ENCODE data around the gene ZNF764.
"Not testable (repeated sequence)": the region's sequence is repeated elsewhere in the genome, so short reads cannot be mapped to it uniquely, and the experiment has no call there.

The ZNF764 gene

DNA sequence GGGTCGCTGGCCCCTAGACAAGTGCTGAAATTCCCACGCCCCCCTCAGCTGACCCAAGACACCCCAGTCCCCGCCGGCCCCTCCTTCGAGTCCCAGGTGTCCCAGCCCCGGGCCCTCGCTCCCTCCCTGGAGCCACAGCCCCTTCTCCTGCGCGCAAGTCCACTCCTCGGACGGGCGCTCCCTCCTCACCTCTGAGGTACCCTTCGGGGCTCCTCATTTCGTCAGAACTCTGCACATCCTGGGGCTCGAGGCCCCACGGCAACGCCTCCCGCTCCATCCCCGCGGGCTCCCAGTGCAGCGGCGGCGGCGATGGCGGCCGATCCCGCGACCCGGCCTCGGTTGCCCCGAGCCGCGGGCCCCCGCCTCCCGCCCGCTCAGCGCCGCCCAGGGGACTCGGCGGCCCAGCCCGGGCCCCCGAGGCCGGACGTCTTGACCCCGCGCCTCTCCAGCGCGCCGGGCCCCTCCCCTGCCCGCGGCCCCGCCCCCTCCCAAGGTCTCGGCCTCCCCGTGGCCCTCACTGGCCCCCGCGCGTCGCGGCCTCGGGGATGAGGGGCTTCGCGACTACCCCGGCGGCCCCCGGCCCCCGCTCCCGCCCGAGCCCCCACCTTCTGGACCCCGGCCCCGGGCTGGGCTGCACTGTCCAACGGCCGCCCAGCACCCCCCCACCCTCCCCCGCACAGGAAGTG lies 31.9 kb downstream of the ZNF764 start, which contains the start of gene ZNF768:
Gene ZNF768 (minus strand): TSS at position 430 of the 686 bp plus-strand sequence. CDS start 153 bp downstream, at position 277.
- DNase-seq, result peak; percentile 44

DNA sequence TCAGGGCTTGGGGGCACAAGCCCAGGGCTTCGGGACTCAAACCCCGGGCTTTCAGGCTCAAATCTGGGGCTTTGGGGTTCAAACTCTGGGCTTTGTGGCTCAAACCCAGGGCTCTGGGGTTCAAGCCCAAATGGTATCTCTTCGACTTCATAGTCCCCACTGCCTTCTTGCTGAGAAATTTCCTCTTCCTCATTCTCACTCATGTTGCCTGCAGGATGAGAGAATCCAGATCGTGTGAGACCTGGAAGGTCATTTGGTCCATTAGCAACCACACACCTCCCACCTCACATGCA lies 32.4 kb downstream of the ZNF764 start:
- no peak for DNase-seq

DNA sequence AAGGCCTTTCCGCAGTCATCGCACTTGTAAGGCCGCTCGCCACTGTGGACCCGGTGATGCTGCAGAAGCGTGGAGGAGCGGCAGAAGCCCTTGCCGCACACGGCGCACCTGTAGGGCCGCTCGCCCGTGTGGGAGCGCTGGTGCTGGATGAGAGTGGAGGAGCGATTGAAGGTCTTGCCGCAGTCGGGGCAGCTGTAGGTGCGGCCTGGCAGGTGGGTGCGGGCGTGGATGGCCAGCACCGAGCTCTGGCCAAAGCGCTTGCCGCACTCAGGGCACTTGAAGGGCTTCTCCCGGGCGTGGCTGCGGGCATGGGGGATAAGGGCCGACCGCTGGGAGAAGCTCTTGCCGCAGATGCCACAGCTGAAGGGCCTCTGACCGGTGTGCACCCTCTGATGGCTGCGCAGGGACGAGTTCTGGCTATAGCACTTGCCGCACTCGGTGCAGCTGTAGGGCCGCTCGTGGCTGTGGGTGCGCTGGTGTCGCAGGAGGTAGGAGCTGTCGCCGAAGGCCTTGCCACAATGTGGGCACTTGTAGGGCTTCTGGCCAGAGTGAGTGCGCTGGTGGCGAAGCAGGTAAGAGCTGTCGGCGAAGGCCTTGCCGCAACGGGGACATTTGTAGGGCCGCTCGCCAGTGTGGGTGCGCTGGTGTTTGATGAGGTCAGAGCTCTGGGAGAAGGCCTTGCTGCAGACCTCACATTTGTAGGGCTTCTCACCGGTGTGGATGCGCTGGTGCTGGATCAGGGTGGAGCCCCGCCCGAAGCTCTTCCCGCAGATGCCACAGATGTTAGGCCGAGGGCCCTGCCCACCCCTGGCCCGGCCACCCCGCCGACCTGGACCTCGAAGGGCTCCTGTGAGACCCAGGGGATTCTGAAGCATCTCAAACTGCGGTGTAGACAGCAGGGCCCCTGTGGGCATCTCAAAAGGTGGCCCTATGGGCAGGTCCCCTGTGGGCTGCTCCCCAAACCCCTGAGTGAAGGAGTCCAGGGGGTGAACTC lies 33.3 kb downstream of the ZNF764 start:
- no peak for DNase-seq

DNA sequence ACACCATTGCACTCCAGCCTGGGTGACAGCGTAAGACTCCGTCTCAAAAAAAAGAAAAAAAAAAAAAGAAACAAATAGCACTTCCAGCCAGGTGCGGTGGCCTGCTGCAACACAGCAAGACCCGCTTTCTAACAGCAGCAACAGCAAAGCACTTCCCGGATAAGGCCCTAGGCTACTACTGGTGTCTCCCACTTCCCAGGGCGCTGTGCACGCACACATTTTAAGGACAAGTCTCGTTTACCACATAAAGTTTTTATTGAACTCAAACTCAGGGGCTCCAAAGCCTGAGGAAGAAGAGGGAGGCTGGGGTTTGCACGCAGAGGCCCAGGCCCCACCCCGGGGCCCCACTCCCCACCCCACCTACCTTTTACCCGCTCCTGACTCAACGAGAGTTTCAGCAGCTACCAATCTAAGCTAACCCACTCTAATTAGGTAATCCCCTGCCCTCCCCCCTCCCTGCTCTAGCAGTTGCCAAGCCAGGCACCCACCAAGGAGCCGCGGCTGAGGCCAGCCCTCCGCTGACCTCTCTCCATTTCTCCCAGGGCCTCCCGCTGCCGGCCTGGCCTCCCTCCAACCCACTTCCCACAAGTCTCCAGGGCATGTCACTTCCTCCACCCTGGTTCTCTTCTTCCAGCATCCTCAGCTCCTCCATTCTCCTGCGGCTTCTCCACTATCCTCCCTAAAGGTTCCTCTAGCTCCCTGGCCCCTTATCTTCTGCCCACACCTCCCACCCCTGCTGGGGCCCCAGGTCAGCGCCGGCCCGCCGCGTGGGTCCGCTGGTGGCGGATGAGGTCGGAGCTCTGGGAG lies 34.2 kb downstream of the ZNF764 start:
- no peak for DNase-seq

DNA sequence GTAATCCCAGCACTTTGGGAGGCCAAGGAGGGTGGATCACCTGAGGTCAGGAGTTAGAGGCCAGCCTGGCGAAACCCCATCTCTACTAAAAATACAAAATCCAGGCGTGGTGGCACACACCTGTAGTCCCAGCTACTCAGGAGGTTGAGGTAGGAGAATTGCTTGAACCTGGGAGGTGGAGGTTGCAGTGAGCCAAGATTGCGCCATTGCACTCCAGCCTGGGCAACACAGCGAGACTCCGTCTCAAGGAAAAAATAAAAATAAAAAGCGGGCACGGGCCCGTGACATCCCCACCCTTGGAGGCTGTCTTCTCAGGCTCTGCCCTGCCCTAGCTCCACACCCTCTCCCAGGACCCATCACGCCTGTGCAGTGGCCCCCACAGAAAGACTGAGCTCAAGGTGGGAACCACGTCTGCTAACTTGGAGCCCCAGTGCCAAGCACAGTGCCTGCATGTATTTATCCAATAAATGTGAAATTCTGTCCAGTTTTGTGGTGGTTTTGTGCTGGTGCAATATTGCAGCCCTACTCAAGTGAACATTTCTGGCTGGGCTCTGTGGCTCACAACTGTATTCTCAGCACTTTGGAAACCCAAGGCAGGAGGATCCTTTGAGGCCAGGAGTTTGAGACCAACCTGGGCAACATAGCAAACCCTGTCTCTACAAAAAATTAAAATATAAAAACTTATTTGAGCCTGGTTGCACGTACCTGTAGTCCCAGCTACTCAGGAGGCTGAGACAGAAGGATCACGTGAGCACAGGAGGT lies 35.3 kb downstream of the ZNF764 start:
- DNase-seq, result not testable (repeated sequence)

DNA sequence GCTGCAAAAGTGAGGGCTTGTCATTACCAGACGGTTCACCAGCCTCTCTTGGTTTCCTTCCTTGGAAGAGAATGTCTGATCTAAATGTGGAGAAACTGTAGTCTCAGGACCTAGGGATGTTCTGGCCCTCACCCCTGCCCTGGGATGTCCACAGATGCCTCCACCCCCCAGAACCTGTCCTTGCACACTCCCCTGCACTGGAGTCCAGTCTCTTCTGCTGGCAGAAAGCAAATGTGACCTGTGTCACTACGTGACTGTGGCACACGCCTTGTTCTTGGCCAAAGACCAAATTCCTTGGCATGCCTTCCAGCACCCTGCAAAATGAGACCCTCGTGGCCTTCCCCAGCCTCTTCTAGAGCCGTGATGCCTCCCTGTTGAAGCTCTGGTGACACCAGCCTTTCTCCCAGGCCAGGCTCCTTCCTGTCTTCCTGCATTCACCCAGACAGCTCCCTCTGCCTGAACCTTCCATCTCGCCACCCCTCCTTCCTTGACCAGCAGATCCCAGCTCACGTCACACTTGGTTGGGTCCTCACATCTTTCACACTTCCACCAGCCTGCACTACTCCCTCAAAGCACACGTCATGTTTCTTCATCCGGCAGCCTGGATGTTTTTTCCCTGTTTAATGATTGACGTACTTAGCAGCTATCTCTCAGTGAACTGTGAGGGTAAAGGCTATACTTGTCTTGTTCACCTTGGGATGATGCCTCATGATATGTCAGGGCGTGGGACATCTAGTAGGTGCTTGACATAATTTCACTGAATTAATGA lies 36.1 kb downstream of the ZNF764 start:
- DNase-seq, result no peak

DNA sequence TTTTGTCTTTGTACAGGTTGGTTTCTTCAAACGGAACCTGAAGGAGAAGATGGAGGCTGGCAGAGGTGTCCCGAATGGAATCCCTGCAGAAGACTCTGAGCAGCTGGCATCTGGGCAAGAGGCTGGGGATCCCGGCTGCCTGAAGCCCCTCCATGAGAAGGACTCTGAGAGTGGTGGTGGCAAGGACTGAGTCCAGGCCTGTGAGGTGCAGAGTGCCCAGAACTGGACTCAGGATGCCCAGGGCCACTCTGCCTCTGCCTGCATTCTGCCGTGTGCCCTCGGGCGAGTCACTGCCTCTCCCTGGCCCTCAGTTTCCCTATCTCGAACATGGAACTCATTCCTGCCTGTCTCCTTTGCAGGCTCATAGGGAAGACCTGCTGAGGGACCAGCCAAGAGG lies 36.7 kb downstream of the ZNF764 start:
- DNase-seq, result no peak

DNA sequence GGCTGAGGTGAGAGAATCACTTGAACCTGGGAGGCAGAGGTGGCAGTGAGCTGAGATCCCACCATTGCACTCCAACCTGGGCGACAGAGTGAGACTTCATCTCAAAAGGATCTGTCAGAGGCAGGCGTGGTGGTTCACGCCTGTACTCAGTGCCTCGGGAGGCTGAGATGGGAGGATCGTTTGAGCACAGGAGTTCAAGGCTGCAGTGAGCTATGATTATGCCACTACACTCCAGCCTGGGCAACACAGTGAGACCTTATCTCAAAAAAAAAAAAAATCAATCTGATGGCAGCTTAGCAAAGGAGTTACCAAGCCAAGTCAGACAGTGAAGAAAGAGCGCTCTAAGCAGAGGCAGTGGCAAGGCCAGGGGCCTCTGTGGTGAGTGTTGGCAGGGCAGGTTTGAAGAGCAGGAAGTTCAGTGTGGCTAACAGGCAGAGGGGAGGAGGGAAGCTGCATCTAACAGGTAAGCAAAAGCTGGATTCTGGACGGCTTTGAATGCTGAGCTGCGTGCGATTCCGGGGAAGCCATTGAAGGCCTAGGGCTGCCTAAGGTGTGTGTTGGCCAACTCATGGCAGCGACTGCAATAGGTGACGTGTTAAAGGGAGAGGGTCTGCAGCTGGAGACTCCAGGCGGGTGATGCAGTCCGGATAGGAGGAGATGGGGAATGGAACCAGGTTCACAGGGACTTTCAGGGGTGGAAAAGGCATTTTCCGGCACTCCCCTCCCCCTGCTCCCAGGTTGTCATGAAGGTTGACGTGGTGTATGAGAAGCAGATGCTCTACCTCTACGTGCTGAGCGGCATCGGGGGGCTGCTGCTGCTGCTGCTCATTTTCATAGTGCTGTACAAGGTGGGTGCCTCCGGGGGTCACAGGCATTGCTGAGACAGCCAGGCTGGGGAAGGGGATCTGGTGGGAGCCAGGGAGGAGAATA lies 38.8 kb downstream of the ZNF764 start:
- no peak for DNase-seq

DNA sequence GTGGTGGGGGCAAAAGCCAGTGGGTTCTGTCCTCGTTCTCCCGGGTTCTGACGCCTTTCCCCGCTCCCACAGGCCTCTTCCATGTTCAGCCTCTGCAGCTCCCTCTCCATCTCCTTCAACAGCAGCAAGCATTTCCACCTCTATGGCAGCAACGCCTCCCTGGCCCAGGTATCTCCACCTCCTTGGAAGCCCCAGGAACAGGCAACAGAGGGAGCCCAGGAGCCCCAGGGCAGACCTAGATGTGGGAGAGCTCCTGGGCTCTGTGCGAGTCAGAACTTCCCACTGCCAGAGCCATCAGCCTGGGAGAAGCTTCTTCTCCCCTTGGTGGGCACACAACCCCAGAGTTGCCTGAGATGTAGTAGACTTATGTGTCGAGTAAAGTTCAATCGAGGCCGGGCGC lies 39.6 kb downstream of the ZNF764 start:
- DNase-seq, result no peak

DNA sequence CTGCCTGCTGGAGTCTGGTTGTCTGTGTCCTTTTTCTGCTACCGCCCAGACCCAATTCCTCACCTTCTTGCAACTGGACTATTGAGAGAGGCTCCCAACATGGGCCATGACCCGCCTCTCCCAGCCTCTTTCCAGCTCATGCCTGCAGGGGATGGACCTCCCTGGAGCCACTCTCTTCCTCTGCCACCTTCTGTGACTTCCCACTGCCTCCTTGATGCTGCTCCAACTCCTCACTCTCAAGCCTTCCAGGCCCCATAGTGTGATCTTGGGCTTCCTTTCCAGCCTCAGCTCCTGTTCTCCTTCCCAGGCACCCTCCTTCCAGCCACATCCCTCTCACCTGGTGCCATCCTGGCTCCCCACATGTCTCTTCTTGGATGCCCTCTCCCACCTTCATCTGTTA lies 42.9 kb downstream of the ZNF764 start:
- DNase-seq, result no peak

DNA sequence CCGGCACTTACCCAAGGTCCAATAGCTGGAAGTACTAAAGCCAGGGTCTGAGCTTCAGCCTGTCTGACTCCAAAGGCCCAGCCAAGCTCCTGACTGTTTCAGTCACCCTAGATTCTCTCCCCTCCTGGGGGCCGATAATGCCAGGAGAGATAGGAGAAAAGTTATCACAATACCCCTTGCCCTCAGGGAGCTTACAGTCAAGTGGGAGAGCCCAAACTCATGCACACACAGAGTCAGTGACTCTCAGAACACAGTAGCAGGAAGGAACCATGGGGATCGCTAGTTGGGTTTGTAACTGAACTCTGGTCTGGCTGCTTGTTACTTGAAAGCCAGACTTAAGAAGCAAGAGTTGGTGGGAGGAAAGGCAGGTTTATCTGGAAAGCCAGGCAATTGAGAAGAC lies 46.7 kb downstream of the ZNF764 start:
- no peak for DNase-seq

DNA sequence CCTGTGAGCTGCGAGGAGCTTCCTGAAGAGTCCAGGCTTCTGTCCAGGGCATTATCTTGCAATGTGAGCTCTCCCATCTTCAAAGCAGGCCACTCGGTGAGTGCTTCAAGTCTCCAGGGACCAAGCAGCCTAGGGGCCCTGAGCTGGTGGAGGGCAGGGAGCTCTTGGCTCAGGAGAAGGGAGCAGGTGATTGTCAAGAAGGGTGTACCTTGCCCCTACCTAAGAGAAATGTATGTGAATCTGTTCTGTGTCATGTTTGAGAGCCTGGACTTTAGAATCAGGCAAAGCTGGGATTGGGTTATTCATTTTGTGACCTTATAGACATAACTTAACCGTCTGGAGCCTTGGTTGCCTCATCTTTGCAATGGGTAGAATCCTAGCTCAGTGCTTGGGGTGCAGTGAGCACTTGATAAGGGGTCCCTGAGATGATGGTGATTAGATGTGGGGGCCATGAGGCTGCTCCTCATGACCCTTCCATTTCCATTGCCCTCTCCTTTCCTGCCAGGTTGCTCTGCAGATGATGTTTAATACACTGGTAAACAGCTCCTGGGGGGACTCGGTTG lies 47.7 kb downstream of the ZNF764 start:
- DNase-seq, result no peak

DNA sequence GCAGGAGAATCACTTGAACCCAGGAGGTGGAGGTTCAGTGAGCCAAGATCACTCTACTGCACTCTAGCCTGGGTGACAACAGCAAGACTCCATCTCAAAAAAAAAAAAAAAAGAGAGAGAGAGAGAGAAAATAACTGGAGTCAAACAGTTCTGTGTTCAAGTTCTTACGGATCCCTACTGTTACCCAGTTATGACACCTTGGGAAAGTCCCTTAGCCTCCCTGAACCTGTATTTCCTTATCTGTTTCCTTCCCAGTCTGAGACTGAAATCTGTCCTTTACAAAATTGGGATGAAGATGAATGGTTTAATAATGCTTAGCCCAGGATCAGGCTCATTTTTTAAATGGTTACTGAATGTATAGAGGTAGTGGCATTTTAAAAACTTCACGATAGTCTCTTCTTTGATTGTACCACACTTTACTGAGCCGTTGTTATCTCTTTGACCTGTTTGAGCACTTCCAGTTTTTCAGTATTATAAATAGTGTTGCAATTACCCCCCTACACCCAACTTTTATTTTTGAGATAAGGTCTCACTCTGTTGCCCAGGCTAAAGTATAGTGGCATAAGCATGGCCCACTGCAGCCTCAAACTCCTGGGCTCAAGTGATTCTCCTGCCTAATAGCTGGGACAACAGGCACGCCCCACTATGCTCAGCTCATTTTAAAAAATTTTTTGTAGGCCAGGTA lies 49.0 kb downstream of the ZNF764 start:
- DNase-seq, result no peak
